ENCODE data around the gene KCTD5.

DNA sequence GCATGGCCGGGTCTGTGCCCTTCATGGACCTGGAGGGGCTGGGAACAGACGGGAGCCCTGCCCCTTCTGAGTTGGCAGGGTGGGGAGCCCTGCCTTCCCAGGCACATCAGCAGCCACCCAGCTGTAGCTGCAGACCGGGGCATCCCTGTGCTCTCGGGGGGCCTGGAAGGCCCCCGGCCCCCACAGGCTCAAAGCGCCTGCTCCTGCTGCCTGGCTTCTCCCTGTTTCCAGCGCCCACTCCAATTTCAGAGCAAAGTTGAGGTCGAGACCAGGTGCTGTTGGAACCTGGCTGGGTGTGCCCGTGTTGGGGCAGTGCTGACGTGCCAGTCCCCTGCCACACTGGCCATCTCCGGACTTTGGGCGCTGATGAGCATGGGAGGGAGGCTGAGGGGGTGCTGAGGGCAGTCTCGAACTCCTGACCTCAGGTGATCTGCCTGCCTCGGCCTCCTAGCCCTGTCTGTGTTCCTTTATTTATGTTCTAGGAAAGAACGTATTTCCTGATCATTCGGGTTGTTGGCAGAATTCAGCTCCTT lies 42.6 kb downstream of the KCTD5 start:
- TF ChIP-seq POLR2A (IDR thresholded peaks at IDR 0.05) (no peak), CTCF (IDR thresholded peaks at IDR 0.05) (no peak), POLR2AphosphoS5 (IDR thresholded peaks at IDR 0.05) (no peak)

Measured in prostate gland (tissue), 2 donors.